Left colon (tissue), 2 donors: Measurements from ENCODE around the gene AMPH. TPM values are rescaled to one million over a fixed set of nuclear protein-coding genes. Genes with fewer than 3 reads are reported as not detected.
A peak's percentile ranks its signal among the peaks of the same experiment; 100 is the strongest.

Source experiments
- ATAC-seq: fragments of 200-7000 bp; cut with Tn5 transposase; one replicate; pipeline ENCODE4 v1.9.1; 2020; ENCODE audit warnings: mild to moderate bottlenecking, moderate library complexity
- DNase-seq, 2 donors: peaks; one replicate each; pipeline ENCODE4 v3.0.0-alpha.2; 2020
- intact Hi-C, 2 donors: fragments of 100-400 bp; cut with DNase I in 1 of 2; cut with micrococcal nuclease in 1 of 2; formaldehyde crosslinking; loops; one replicate each; pipeline versions ENCODE4 v1.11.2 to v1.14.0; 2022; cut with DNase I, micrococcal nuclease
- total RNA-seq, 2 donors: library from RNA; stranded (reverse); fragmentation: NEBNext Ultra II Directional; extraction: Animal tissue kit (Norgen Biotek cat#: 25700); gene quantifications; one replicate each; pipeline ENCODE4 v1.2.1, GENCODE V29; 2021
- donor health status: DM: no; HTN: no; CAD: no.
- donor health status: DM: yes; HTN: yes; CAD: no.

AMPH gene
- total RNA-seq, 2 donors from 2014 or later: 0.58 to 1.1 TPM

DNA sequence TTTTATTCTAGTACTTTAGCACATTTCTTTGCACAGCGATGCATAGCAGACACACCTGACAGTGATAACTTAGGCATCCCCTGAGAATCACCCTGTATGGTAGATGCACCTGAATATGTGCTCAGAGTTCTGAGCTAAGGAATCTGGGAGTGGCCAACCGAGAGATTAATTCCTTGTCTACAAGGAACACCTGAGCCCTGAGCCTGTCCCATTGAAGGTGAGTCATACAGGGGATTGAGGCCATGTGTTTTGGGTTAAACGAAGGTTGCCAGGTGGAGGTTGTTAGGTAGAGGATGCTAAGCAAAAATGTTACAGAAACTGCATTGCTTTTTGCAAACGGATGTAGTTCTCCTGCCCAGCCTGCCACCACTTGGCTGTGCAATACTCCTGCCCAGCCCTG lies 128.9 kb downstream of the AMPH start:
- DNase-seq (no peak), ATAC-seq (no peak)
- intact Hi-C loops: no loop called here

DNA sequence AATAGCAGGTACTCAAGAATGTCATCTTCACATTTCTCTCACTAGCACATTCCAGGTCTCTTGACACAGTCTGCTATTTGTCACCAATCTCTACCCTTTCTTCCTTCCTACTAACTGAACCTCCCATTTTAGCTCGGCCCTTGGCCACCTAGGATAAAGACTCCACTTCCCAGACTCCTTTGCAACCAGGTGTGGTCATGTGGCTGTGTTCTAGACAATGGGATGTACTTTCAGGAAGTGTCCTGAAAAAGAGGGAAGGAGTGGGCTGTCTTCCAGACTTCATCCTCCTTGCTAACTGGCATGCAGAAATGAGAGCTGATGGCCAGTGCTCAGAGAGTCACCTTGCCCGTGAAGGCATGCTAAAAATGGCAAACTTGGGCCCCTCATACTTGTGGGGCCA lies 139.2 kb downstream of the AMPH start:
- ATAC-seq: no peak
- no peak for DNase-seq
- intact Hi-C loops: no loop called here

DNA sequence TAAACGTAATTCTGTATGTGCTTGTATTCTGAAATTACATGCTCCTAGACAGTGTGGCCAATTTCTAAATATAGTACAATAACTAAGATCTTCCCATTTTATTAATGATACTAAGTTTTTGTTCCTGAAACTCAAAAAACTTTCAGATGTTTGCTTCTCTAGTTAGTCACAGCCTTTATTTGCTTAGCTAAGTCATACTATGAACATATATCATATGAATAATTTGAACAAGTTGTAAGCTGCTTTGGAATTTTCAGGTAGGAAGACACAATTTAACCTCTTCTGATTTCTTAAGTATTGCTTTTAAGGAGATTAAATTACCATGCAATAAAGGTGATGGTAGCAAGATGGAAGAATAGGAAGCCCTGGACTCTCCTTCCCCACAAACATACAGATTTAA lies 148.7 kb downstream of the AMPH start:
- intact Hi-C loops: no loop called here
- DNase-seq: no peak
- no peak for ATAC-seq

DNA sequence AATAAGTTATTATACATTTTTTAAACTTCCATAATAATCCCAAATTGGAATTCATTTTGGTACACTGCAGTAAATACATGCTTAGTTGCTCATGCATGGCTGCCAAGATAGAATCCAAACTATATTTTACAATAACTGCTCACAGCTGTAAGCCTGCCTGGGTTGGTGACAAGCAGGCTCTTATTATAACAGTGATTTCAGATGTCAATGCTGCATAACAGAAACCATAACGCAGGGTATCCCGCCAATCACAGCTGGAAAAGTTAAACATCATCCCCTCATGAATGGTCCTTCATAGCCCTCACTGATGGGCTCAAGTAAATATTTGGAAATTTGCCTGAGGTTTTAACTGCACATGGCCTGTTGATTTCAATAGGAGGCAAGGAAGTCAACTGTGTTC lies 149.8 kb downstream of the AMPH start:
- DNase-seq: no peak
- intact Hi-C loops: no loop called here
- ATAC-seq: no peak

DNA sequence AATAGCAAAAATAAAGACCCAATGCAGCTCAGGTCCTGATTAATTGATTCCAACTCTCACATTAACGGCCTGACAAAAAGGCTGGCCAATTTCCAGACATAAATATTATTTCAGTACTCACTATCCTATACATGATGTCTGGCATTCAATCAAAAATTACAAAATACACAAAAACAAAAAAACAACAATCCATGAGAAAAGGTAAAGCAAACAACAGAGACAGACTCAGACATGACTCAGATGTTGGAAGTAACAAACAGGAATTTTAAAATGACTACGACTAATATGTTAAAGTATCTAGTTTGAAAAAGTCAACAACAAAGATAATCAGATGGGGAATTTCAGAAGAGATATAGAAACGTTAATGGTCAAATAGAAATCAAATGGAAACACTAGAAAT lies 152.8 kb downstream of the AMPH start:
- intact Hi-C loops: no loop called here
- ATAC-seq: no peak
- DNase-seq: no peak

DNA sequence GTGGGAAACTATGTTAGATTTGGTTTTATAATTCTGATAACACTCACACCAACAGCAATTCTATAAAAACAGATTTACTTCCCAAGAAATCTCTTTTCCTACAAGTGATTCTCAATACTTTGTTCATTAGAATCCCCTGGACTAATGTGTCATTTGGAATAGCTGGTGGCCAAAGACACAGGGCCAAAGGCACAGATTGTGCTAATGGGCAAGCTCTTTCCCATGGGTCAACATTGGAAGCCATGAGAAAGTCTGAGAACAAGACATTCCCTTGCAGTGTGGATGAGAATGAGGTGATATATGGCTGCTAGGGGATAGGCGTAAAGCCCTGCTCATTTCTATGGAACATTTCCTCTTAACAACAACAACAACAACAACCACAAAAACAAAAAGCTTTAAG lies 153.8 kb downstream of the AMPH start:
- intact Hi-C loops: no loop called here
- DNase-seq: no peak
- ATAC-seq: no peak

DNA sequence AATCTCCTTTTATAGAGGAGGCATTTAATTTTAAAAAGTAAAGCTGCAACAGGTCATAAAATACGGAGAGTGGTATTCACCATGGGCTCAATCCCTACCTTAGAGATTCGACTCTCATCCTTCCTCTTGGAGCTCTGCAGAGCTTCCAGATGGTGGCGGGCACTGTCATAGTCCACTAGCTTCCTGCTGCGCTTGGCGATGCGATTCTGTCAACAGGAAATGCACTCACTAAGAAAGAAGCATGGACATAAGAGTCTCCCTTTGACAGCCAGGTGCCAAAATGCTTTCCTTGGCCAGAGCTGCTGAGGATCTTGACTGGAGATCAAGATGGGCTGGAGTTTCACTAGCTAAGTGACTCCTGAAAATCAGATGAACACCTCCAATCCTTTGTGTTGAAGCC lies 154.4 kb downstream of the AMPH start:
- DNase-seq: no peak
- no peak for ATAC-seq
- intact Hi-C loops: no loop called here

DNA sequence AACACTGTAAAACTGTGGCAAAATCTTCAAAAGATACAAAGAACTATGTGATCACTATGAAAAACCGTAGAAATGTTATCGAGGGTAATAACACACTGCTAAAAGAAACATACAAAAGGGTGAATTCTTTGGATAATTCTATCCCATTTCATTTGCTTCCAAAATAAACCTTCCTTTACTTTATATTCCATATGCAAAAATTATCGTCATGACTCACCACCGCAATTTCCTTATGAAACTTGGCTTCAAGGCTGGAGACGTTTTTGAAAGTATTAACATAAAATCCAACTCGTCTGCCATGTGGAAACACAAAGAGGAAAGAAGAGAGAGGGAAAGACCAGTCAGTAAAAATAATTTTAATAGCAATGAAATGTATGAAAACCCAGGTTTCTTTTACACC lies 165.2 kb downstream of the AMPH start:
- DNase-seq (no peak), ATAC-seq (no peak)
- intact Hi-C loops: no loop called here

DNA sequence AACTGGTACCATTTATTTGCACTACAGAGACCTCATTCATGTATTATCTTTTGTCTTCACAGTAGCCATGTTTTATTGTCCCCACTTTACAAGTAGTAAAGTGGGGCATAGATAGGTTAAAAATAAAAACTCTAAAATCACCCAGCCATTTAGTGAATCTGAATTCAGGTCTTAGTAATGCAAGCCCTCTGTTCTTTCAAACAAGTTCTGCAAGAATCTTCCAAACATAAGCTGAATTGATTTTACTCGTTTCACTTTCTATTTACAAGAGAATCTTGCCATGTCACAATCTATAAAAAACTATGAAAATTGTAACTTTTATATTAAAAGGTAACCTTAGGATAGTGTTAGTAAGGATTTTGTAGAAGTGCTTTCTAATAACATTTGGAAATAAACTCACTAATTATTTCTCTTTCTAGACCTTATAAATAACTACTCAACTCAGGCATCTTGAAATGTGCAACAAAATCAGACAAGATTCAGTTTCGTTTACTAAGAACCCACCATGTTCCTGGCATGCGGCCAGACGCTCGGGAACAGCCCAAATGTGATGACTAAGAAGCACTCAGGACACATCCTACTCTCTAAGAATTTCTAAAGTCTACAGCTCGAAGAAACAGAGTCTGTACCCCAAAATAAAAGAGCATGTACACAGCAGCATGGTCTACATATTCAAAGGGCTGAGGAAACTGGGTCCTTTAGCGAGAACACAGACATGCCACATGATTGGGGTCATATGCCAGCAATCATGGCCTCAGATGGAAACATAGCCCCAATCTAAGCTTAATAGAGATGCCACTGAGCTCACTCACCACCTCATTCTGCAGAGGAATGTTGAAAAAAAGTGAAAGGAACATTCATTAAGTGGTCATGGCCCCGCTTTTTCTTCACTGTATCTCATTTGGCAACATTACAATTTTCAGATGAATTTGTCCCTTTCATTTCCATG lies 167.6 kb downstream of the AMPH start:
- ATAC-seq (no peak), DNase-seq (peak; percentile 39 to 46)
- intact Hi-C loops: no loop called here

DNA sequence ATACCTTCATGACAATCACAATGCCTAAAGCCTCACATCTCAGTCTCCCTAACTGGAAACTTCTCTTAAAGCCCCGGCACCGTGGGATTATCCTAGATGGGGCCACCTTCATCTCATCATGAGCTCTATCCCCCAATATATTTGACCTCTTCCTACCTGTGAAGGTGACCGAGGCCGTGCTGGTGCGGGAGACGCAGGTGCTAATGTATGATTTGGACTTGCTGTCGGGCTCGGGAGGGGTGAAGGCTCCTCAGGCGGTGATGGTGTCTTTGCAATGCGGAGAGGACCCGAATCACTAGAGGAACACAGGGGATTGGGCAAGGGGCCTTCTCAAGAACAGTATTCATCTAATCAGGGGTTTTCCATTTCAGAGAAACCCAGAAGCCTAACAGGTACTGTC lies 168.4 kb downstream of the AMPH start:
- ATAC-seq (no peak), DNase-seq (no peak)
- intact Hi-C loops: no loop called here

DNA sequence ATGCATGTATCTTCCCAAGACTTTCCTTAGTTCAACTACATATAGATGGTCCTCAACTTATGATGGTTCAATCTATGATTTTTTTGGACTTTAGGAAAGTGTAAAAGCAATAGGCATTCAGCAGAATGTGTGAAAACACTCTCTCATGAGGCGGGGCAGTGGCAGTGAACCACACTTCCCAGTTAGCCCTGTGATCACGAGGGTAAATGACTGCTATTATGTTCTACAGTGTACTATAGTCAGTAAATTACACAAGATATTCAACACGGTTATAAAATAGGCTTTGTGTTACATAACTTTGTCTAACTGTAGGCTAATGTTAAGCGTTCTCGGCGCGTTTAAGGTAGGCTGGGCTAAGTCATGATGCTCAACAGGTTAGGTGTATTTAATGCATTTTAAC lies 169.3 kb downstream of the AMPH start:
- ATAC-seq: peak; percentile 96
- peak in 1 of 2 donors; percentile 8 for DNase-seq
- intact Hi-C loops: no loop called here

DNA sequence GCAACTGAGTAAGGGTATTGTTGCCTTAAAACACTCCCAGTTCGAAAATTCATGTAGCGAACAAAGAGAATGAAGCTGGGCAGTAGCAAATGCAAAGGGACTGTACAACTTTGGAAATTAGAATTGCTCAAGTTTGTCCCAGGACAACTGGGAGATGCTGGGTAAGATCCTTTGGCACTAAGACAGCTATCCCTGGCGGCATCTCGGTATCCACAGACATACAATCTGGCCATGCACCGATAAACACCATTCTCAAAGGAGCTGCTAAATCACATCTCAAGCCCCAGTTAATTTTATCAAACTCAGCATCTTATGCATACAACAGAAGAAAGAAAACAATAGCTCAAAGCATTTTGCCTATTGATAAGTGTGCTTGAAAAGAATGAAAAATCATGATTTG lies 177.3 kb downstream of the AMPH start:
- intact Hi-C loops: no loop called here
- ATAC-seq: no peak
- DNase-seq: no peak

DNA sequence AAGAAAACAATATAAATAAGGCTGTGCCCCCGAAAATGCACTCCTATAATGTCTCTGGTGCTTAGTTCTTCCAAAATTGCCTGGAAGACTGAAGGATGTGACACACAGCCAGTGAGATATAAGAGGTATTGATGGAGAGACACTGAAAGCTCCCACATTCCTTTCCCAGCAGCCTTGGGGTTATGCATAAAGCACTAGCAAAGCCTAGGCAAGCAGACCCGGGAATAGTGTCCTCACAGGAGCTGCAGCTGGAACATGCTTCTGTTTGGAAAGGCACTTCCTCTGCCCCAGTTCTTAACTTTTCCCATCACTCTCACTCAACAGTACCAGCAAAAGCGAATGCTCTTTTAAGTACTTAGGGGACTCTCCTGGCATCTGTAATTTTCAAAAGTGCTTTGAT lies 178.0 kb downstream of the AMPH start:
- DNase-seq: no peak

DNA sequence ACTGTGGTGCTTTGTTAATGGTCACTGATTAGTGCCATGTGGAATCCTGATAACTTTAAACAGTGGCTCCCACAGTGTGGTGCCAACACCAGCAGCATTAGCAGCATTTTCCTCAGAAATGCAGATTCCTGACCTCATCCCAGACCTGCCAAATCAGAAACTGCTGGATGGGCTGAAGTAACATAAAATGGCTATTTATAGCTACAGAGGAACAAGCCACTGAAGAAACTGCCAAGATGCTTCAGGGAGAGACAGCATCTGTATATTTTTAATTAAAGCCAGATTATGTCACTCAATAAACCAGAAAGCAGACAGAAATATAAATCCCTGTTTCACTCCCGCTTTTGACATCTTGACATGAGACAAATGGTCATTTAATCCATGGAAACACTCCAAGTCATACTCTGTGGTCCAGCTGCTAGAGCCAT lies 178.5 kb downstream of the AMPH start:
- ATAC-seq: no peak
- DNase-seq: no peak
- intact Hi-C loops: no loop called here

More for the DNA sequence above, 178.0 kb downstream of the AMPH start:
- no peak for ATAC-seq
- intact Hi-C loops: no loop called here

DNA sequence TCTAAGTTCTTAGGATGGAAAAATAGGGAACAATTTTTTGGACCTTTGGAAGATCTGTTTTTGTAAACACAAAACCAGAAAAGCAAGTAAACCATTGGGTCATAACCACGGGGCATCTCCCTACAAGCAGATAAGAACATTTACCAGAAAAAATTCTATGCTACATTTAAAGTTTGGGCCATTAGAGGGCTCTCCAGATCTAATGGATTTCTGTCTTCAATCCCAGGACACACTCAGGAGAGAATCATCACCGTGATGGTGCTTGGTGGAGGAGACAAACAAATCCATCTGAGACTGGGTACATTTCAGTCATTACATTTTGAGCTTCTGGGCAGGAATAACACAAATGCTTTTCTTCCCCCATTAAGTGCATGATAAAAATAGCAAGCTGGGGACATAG lies 179.3 kb downstream of the AMPH start:
- intact Hi-C loops: no loop called here
- DNase-seq: no peak
- ATAC-seq: no peak

DNA sequence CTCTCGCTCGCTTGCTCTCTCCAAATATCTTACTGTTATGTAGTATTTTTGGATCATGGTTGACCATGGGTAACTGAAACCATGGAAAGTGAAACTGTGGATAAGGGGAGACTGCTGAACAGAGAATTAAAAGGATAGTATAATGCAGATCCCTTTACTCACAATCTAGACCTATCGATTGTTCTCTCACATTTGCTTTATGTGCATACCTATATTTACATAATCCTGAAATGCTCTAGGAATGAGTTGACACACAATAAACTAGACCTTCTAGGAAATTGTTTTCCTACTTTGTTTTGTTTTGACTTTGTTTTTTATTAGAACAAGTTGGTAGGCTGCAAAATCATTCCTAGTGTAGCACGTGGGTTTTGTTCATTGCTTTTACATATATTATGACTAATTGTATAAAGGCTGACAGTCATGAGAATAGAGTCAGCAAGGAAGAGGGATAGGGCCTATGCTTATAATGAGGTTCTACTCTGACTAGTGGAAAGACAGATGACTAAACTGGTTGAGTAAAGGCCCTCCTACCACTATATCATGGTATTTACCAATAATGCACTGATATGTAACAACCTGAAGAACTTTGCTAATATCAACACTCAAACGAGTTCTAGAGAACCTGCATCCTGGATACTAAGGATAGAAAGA lies 182.5 kb downstream of the AMPH start:
- ATAC-seq: no peak
- DNase-seq: no peak
- intact Hi-C loops: no loop called here

DNA sequence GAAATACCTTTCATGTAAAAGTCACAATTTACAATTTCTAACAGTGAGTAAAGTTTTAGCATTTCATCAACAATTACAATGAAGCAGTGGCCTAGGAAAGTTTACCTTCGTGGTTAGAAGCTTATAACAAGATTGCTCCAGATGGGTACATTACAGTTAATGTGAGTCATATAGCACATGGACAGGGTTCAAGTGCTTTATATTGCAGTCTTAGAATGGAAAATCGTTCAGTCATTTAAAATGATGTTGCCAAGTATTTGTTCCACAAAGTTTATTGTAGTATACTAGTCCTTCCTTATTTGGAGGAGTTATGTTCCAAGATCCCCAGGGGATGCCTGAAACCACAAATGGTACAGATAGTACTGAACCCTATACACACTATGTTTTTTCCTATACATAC lies 183.1 kb downstream of the AMPH start:
- ATAC-seq (no peak), DNase-seq (no peak)
- intact Hi-C loops: no loop called here

DNA sequence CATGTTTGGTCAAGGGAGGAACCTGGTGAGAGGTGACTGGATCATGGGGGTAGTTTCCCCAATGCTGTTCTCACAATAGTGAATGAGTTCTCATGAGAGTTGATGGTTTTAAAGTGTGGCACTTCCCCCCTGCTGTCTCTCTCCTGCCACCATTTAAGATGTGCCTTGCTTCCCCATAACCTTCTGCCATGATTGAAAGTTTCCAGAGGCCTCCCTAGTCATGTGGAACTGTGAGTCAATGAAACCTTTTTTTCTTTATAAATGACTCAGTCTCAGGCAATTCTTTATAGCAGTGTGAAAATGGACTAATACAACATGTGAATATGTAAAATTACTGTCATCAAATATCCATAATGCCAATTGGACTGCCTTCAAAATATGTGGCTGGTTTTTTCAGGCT lies 192.2 kb downstream of the AMPH start:
- intact Hi-C loops: no loop called here
- ATAC-seq: no peak
- no peak for DNase-seq

DNA sequence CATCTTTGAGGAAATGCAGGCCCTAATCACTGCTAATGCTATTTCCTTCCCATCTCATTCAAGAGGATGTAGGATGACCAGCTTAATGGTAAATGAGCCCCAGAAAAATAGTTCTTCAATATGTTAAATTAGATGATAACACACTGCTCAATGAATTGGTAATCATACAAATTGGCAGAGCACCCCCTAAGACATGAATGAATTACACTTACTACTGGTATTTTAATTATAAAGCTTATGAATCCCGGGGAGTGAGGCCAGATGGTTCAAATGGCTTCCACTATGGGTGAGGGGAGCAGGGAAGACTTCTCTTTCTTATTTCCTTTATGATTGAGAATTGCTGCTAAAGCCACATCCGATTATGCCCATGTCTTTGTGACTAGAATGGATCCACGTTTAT lies 198.5 kb downstream of the AMPH start:
- no peak for DNase-seq
- ATAC-seq: no peak
- intact Hi-C loops: no loop called here

DNA sequence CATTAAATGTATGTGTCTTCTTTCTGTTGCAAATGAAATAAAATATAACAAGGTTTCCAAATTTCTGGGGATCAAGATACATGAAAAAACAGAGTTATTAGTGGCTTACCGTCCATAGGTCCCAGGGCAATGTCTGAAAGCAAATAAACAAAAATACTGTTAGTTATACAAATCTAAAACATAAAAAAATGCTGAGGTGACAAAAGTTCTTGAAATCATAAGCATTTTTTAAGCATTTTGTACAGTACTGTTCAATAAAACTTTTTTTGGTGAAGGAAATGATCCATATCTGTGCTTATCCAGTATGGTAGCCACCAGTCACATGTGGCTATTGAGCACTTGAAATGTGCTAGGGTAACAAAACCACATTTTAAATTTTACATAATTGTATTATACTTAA lies 199.1 kb downstream of the AMPH start:
- intact Hi-C loops: no loop called here
- DNase-seq (no peak), ATAC-seq (no peak)

DNA sequence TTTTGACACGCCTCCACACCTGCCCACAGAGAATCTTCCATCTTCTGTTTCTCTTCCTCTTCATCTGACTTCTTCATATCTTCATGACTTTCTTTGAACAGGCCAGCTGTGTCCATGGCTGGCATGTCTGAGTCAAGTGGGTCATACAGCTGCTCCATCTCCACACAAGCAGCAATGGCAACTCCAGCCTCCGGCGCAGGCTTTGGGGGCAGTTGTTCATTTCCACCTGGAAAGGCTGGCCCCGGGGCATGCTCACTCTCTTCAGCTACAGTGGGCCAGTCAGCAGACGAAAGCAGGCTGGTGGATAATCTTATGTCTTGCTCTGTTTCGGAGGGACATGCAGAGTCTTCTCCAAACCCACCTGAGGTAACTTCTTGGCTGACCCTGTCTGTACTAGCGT lies 202.1 kb downstream of the AMPH start:
- DNase-seq: no peak
- intact Hi-C loops: no loop called here

More for the DNA sequence above, 202.1 kb downstream of the AMPH start:
- ATAC-seq: no peak
